ENCODE results near the gene TMIGD3.

Gene TMIGD3

DNA sequence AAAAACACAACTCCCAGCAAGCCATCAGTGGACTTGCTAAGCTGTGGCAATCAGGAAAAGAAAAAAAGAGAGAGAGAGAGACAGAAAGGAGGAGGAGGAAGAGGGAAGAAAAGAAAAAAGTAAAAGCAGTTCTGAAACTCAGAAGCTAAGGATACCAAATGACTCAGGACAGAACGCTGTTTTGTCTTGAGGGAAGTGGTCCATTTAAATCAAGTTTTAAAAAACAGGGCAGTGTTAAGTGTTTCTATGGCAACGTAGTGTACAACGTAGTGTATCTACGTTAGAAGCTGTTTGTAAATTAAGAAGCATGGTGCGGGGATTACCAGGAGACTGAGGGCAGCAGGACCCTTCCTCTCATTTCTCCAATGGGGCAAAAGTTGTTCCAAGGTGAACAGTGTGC lies 5.8 kb downstream of the TMIGD3 start:
- no peak for DNase-seq (ENCODE audit: low read depth)
- no peak overlapping the region for H3K4me3 ChIP-seq (ENCODE audit: low read length)
- no peak for TF ChIP-seq CTCF (conservative IDR thresholded peaks at IDR 0.05; ENCODE audit: low read depth, low read length)

- H3K4me3 ChIP-seq (ENCODE audit: low read length), result no peak overlapping the region
- TF ChIP-seq CTCF (conservative IDR thresholded peaks at IDR 0.05; ENCODE audit: low read depth, low read length), result no peak
- no peak for DNase-seq (ENCODE audit: low read depth)
Measured at GRCh38 chr1:111496398-111496797, 7.0 kb downstream of the TMIGD3 start.

DNA sequence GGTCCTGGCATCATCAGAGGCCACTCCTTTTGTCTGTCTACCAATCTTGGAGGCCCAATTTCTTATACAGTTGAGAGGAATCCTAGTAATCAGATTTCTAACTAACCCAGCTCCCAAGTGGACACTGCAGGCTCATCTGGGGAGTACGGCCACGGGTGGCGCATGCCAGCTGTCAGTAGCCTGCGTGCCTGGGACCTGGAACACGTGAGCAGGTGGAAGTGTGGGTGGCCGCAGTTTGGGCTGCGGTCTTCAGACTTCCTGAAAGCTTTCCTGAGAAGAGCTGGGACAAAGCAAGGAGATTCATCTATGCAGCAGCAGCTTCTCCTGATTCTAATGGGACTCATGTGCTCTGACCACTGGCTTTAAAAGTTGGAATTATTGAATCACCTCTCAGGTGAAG lies 12.4 kb downstream of the TMIGD3 start:
- H3K4me3 ChIP-seq (ENCODE audit: low read length), result no peak overlapping the region
- no peak for TF ChIP-seq CTCF (conservative IDR thresholded peaks at IDR 0.05; ENCODE audit: low read depth, low read length)
- no peak for DNase-seq (ENCODE audit: low read depth)

DNA sequence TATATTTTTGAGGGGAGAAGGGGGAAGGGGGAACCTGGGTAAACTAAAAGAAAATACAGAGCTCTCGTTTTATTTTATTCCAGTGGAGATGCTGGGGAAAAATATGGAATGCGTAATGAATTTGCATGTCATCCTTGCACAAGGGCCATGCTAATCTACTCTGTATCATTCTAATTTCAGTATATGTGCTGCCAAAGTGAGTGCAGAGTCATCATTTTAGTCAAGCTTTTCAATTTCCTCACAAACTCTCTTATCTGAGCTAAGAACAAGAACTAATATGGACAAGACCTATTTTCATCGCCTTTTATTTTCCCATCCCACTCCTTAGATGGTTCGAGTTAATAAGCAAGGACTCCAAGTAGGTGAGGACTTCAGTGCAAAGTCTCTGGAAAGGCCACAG lies 13.2 kb downstream of the TMIGD3 start:
- no peak for DNase-seq (ENCODE audit: low read depth)
- H3K4me3 ChIP-seq (ENCODE audit: low read length), result no peak overlapping the region
- TF ChIP-seq CTCF (conservative IDR thresholded peaks at IDR 0.05; ENCODE audit: low read depth, low read length), result no peak

DNA sequence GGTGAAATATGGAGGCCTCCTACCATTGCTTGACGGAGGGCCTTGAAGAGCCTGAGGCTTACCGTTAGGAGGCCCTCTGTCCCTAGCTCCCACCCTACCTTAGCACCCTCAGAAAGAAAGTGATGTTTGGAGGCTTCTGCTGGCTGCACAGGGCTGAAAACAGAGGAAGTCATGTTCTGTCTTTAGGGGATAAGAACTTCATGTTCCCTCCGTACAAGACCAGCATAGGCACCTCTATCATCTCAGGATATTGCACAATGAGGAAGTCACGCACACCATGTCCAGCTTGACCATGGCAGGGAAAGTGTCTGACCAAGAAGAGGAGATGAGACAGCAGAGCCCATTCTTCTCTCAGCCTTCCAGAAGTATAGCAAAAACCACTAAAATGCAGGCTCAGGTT lies 13.8 kb downstream of the TMIGD3 start:
- no peak for DNase-seq (ENCODE audit: low read depth)
- no peak overlapping the region for H3K4me3 ChIP-seq (ENCODE audit: low read length)
- no peak for TF ChIP-seq CTCF (conservative IDR thresholded peaks at IDR 0.05; ENCODE audit: low read depth, low read length)

DNA sequence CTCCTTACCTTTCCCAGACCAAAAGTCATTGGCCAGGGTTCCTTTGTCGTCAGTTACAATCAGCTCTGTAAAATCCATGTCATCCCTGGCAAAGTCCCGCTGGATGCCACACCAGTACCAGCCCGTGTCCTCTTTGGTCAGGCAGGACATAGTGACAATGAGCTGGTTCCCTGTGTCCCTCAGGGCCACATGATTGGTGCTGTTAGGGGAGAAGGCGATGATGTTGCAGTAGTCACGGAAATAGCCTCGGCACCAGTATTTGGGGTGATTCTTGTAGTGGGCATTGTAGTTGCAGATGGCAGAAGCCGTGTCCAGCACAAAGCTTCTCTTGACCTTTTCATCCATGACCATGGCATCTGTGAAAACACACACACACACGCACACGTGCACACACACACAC lies 14.8 kb downstream of the TMIGD3 start:
- no peak for TF ChIP-seq CTCF (conservative IDR thresholded peaks at IDR 0.05; ENCODE audit: low read depth, low read length)
- DNase-seq (ENCODE audit: low read depth), result no peak
- no peak overlapping the region for H3K4me3 ChIP-seq (ENCODE audit: low read length)

- no peak for TF ChIP-seq CTCF (conservative IDR thresholded peaks at IDR 0.05; ENCODE audit: low read depth, low read length)
- H3K4me3 ChIP-seq (ENCODE audit: low read length), result no peak overlapping the region
- no peak for DNase-seq (ENCODE audit: low read depth)
Measured at GRCh38 chr1:111487133-111487532, 16.3 kb downstream of the TMIGD3 start.

Data from retinal pigment epithelial cell (primary cell).